PFSK-1 (cell line): ENCODE measurements around the gene TEX44.

Experiments used
- FOXP2 ChIP-seq: optimal IDR thresholded peaks from 2 replicates; pipeline ENCODE3; 2011; ENCODE audit warnings: borderline replicate concordance, control low read depth, inconsistent platforms; ENCODE audit not compliant: insufficient read depth; ENCODE audit errors: extremely low read length, extremely low read depth
- POLR2AphosphoS5 ChIP-seq: IDR thresholded peaks from 2 replicates; pipeline ENCODE4 v1.6.1; 2012; ENCODE audit warnings: low read depth, mild to moderate bottlenecking, control low read depth, low read length, moderate library complexity
- SIN3A ChIP-seq: IDR thresholded peaks from 2 replicates; pipeline ENCODE4 v1.6.1; 2012; ENCODE audit warnings: mild to moderate bottlenecking, low read length, moderate library complexity, borderline replicate concordance; ENCODE audit not compliant: insufficient read depth
- TAF1 ChIP-seq: IDR thresholded peaks from 2 replicates; pipeline ENCODE4 v1.6.1; 2012; ENCODE audit warnings: low read length, control low read depth, borderline replicate concordance; ENCODE audit not compliant: insufficient read depth
- TF ChIP-seq, protein P1 (sequence below), 2 experiments: IDR thresholded peaks; 2 replicates each; pipeline versions ENCODE4 v1.6.1 to v1.8.0; 2011 to 2012; ENCODE audit warnings: low read depth in 2 of 2, low read length in 2 of 2, control low read depth in 1 of 2, inconsistent platforms in 1 of 2, mild to moderate bottlenecking in 1 of 2, moderate library complexity in 1 of 2; ENCODE audit not compliant: insufficient read depth in 1 of 2

Gene TEX44

DNA sequence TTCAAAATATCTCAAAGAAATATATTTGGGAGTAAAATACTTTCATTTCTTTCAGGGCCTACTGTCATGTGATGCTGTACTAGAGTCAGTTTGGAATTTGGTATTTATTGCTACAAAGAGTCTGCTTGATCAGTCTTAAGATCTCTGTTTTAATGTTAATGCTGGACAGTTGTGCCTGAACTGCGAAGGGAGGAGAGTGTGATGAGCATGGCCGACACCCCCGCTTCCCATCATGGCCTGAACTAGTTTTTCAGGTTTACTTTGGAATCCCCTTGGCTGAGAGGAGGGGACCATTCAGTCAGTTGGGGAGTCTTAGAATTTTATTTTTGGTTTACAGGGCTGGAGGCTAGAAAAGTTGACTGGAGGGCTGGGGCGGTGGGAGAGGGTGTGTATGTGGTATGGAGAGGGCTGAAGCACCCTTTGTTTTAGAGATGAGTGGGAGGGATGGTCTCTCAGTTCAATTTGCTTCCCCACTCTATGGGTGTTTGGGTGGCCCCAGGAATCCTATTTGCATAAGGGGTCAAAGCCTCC lies 20.9 kb upstream of the TEX44 start:
- TF ChIP-seq, protein P1, sequence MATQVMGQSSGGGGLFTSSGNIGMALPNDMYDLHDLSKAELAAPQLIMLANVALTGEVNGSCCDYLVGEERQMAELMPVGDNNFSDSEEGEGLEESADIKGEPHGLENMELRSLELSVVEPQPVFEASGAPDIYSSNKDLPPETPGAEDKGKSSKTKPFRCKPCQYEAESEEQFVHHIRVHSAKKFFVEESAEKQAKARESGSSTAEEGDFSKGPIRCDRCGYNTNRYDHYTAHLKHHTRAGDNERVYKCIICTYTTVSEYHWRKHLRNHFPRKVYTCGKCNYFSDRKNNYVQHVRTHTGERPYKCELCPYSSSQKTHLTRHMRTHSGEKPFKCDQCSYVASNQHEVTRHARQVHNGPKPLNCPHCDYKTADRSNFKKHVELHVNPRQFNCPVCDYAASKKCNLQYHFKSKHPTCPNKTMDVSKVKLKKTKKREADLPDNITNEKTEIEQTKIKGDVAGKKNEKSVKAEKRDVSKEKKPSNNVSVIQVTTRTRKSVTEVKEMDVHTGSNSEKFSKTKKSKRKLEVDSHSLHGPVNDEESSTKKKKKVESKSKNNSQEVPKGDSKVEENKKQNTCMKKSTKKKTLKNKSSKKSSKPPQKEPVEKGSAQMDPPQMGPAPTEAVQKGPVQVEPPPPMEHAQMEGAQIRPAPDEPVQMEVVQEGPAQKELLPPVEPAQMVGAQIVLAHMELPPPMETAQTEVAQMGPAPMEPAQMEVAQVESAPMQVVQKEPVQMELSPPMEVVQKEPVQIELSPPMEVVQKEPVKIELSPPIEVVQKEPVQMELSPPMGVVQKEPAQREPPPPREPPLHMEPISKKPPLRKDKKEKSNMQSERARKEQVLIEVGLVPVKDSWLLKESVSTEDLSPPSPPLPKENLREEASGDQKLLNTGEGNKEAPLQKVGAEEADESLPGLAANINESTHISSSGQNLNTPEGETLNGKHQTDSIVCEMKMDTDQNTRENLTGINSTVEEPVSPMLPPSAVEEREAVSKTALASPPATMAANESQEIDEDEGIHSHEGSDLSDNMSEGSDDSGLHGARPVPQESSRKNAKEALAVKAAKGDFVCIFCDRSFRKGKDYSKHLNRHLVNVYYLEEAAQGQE (IDR thresholded peaks at IDR 0.05; ENCODE audit: insufficient read depth in 1 of 2, low read depth in 2 of 2, low read length in 2 of 2) = no peak
- TF ChIP-seq SIN3A (no peak), TAF1 (no peak), POLR2AphosphoS5 (no peak), FOXP2 (no peak)

DNA sequence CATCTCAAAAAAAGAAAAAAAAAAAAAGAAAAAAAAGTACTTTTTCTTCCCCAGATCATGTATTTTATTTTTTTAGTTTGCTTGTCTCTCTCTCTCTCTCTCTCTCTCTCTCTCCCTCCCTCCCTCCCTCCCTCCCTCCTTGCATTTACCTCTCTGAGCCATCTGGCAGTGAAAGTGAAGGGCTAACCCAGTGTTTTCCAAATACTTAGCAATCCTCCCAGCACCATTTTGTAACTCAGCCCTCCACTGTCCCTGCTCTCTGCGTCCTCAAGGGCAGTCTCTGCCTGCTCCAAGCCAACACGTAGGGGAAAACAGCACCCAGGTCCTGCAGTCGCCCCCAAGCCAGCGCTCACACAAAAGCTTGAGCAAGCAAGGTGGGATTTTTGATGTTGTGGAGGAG lies 19.6 kb upstream of the TEX44 start:
- TF ChIP-seq TAF1 (no peak), POLR2AphosphoS5 (no peak), FOXP2 (no peak), SIN3A (no peak)
- TF ChIP-seq, protein P1 (IDR thresholded peaks at IDR 0.05; ENCODE audit: insufficient read depth in 1 of 2, low read depth in 2 of 2, low read length in 2 of 2) = no peak

DNA sequence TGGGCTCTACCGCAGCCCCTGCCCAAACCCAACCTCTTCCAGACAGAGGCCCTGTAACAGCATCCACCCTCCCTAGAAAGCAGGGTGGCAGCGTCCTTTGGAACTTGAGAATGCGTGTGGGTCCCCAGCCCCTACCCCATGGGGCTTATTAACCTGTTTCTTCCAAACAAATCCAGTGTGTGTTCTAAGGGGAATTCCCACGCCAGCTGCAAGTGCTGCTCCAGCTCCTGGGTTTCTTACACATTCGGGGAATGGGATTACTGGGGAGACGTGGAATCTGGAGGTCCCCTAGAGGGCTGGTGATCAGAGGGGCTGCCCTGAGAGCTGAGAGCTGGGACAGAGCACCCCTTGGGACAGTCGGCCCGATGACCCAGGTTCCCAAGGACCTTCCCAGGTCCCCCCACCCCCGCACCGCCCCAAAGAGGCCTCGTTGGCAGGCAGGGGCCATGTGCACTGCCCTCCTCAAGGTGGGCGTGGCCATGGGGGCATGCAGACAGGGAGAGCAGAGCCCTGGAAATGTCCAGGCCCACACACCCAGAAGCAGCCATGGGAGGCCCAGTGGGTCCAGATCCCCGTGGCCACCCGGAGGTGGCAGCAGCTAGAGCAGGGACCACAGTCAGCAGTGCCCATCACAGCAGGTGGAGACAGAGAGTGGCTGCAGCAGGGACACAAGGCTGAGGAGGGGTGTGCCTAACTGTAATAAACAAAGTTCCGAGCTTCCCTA lies 18.8 kb upstream of the TEX44 start:
- no peak for TF ChIP-seq TAF1
- TF ChIP-seq POLR2AphosphoS5 = no peak
- no peak for TF ChIP-seq SIN3A
- TF ChIP-seq, protein P1 (IDR thresholded peaks at IDR 0.05; ENCODE audit: insufficient read depth in 1 of 2, low read depth in 2 of 2, low read length in 2 of 2) = no peak
- TF ChIP-seq FOXP2 = no peak

DNA sequence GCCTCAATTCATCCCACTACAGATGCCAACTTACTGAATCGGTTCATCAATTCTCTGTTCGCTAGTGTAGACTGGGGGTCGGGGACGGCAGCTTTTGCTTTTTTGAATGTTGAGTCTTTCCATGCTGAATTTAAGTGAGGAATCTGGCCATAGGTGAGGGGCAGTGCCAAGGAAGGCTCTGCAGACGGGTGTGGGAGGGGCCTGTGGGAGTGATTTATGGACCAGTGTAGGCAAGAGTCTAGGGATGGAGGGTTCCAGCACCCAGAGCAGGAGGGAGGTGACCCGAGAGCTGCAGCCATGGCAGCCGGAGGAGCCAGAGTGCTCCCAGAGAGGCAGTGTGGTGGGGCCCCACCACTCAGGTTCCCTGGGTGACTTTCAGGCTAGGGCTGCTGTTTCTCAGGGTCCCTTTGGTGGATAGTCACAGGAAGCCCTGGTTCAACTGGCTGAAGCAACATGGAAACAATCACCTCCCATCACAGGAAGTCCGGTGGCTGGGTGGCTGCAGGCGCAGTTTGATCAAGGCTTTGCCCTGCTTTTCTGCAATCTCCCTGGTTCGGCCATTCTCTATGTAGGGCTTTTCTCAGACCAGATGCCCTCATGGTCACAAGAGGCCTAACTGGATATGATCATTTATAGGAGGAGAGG lies 16.9 kb upstream of the TEX44 start:
- TF ChIP-seq, protein P1 (IDR thresholded peaks at IDR 0.05; ENCODE audit: insufficient read depth in 1 of 2, low read depth in 2 of 2, low read length in 2 of 2) = no peak
- TF ChIP-seq TAF1 (no peak), POLR2AphosphoS5 (no peak), FOXP2 (no peak), SIN3A (no peak)
